ENCODE data around the gene OR8D1. TPM values are rescaled to one million over a fixed set of nuclear protein-coding genes. Genes with fewer than 3 reads are reported as not detected.

Gene OR8D1
- polyA plus RNA-seq, 3 donors: not detected

GRCh38 chr11:124346311-124346955 is 32.7 kb upstream of the OR8D1 start:
- Histone ChIP-seq H3K9me3 (replicated peaks in 1 of 2; ENCODE audit: control insufficient read depth in 1 of 2, insufficient read depth in 1 of 2, low read length in 2 of 2) (no peaks in the 10 kb centered on the region), H3K27me3 (ENCODE audit: control insufficient read depth in 2 of 2, insufficient read depth in 2 of 2, low read length in 2 of 2) (no peaks in the 10 kb centered on the region), H3K4me2 (replicated peaks; ENCODE audit: extremely low read depth, low read length, poor library complexity, severe bottlenecking) (no peak overlapping the region), H3K27ac (ENCODE audit: low read depth in 1 of 2, low read length in 2 of 2) (no peak overlapping the region), H3K9ac (ENCODE audit: insufficient read depth, low read length, poor library complexity, severe bottlenecking) (no peak overlapping the region), H3K36me3 (replicated peaks in 1 of 2; ENCODE audit: control insufficient read depth in 1 of 2, insufficient read depth in 2 of 2, low read length in 2 of 2) (no peaks in the 10 kb centered on the region), H4K20me1 (ENCODE audit: insufficient read depth, low read length) (no peaks in the 10 kb centered on the region), H3K4me3 (replicated peaks in 1 of 3; ENCODE audit: low read depth in 2 of 3, low read length in 3 of 3) (no peak overlapping the region), H3K4me1 (ENCODE audit: control insufficient read depth in 1 of 2, insufficient read depth in 2 of 2, low read length in 2 of 2) (no peaks in the 10 kb centered on the region), H2AFZ (ENCODE audit: insufficient read depth, low read depth, low read length, poor library complexity, severe bottlenecking) (no peak overlapping the region), H3K79me2 (ENCODE audit: insufficient read depth, low read length) (no peaks in the 10 kb centered on the region)
- intact Hi-C loops (cut with micrococcal nuclease): no loop called here
- peaks cover 3% of the 10 kb centered on the region for H3K4me1 Mint-ChIP-seq
- H3K27me3 Mint-ChIP-seq (ENCODE audit: low read depth in 3 of 3): no peaks in the 10 kb centered on the region
- no peaks in the 10 kb centered on the region for H3K36me3 Mint-ChIP-seq
- H3K27ac Mint-ChIP-seq: no peak overlapping the region
- TF ChIP-seq, protein P1, sequence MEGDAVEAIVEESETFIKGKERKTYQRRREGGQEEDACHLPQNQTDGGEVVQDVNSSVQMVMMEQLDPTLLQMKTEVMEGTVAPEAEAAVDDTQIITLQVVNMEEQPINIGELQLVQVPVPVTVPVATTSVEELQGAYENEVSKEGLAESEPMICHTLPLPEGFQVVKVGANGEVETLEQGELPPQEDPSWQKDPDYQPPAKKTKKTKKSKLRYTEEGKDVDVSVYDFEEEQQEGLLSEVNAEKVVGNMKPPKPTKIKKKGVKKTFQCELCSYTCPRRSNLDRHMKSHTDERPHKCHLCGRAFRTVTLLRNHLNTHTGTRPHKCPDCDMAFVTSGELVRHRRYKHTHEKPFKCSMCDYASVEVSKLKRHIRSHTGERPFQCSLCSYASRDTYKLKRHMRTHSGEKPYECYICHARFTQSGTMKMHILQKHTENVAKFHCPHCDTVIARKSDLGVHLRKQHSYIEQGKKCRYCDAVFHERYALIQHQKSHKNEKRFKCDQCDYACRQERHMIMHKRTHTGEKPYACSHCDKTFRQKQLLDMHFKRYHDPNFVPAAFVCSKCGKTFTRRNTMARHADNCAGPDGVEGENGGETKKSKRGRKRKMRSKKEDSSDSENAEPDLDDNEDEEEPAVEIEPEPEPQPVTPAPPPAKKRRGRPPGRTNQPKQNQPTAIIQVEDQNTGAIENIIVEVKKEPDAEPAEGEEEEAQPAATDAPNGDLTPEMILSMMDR (IDR thresholded peaks at IDR 0.05): no peak
- WGBS (ENCODE audit: insufficient coverage): no CpG with 5 or more reads among the region's 3 CpGs
- H3K9me3 Mint-ChIP-seq: peaks cover 0 to 6% (median 2%) of the 10 kb centered on the region in 7 donors
- H3K4me3 Mint-ChIP-seq: no peak overlapping the region
- DNase-seq: no peak

- no peaks in the 10 kb centered on the region for H3K36me3 Mint-ChIP-seq
- H3K9me3 ChIP-seq (replicated peaks in 1 of 2; ENCODE audit: control insufficient read depth in 1 of 2, insufficient read depth in 1 of 2, low read length in 2 of 2): no peaks in the 10 kb centered on the region
- TF ChIP-seq, protein P1 (IDR thresholded peaks at IDR 0.05): no peak
- intact Hi-C loops (cut with micrococcal nuclease): no loop called here
- H3K4me3 Mint-ChIP-seq: no peak overlapping the region
- DNase-seq: no peak
- peaks cover 0 to 2% (median 1%) of the 10 kb centered on the region in 3 donors for H3K27me3 Mint-ChIP-seq (ENCODE audit: low read depth in 3 of 3)
- no peaks in the 10 kb centered on the region for H3K79me2 ChIP-seq (ENCODE audit: insufficient read depth, low read length)
- WGBS (ENCODE audit: insufficient coverage): no CpG with 5 or more reads among the region's 5 CpGs
- no peak overlapping the region for H2AFZ ChIP-seq (ENCODE audit: insufficient read depth, low read depth, low read length, poor library complexity, severe bottlenecking)
- peaks cover 6 to 7% of the 10 kb centered on the region in 2 donors for H3K4me1 ChIP-seq (ENCODE audit: control insufficient read depth in 1 of 2, insufficient read depth in 2 of 2, low read length in 2 of 2)
- H3K4me3 ChIP-seq (replicated peaks in 1 of 3; ENCODE audit: low read depth in 2 of 3, low read length in 3 of 3): no peak overlapping the region
- H3K9me3 Mint-ChIP-seq: peaks cover 0 to 3% (median 2%) of the 10 kb centered on the region in 7 donors
- H3K27ac Mint-ChIP-seq: no peak overlapping the region
- H3K27ac ChIP-seq (ENCODE audit: low read depth in 1 of 2, low read length in 2 of 2): no peak overlapping the region
- H3K4me2 ChIP-seq (replicated peaks; ENCODE audit: extremely low read depth, low read length, poor library complexity, severe bottlenecking): no peak overlapping the region
- H3K4me1 Mint-ChIP-seq: peaks cover 10% of the 10 kb centered on the region
- H4K20me1 ChIP-seq (ENCODE audit: insufficient read depth, low read length): no peaks in the 10 kb centered on the region
- H3K27me3 ChIP-seq (ENCODE audit: control insufficient read depth in 2 of 2, insufficient read depth in 2 of 2, low read length in 2 of 2): no peaks in the 10 kb centered on the region
- H3K36me3 ChIP-seq (replicated peaks in 1 of 2; ENCODE audit: control insufficient read depth in 1 of 2, insufficient read depth in 2 of 2, low read length in 2 of 2): no peaks in the 10 kb centered on the region
- no peak overlapping the region for H3K9ac ChIP-seq (ENCODE audit: insufficient read depth, low read length, poor library complexity, severe bottlenecking)
Observed at GRCh38 chr11:124344346-124344745, 30.6 kb upstream of the OR8D1 start.
